K562 (cell line): ENCODE results near the gene FUT4. TPM values are rescaled to one million over a fixed set of nuclear protein-coding genes. Genes with fewer than 3 reads are reported as not detected.

Experiments
- ATAC-seq: fragments of 200-7000 bp; cut with Tn5 transposase; 3 replicates; pipeline ENCODE4 v1.9.1; 2020; ENCODE audit warnings: moderate library complexity
- BruUV-seq: library from RNA; stranded (reverse); fragments of 400-500 nt; replicated peaks from 2 replicates; lab custom pipeline; 2021; lab: Mats Ljungman, UMichigan
- CTCF ChIA-PET: fragments of 300-600 bp; formaldehyde crosslinking; extraction: SDS; loops from one replicate; lab custom pipeline; 2021; ENCODE audit warnings: low intra/inter-chr PET ratio; lab: Yijun Ruan, JAX
- POLR2A ChIA-PET: fragments of 300-600, 350-650 bp; sonication (Branson Sonifier 250); formaldehyde crosslinking; extraction: SDS; loops from one replicate; lab custom pipeline; 2021; ENCODE audit warnings: antibody characterized with exemption, inconsistent platforms; lab: Yijun Ruan, JAX
- DNase-seq, 4 experiments: peaks; one replicate each; pipeline versions ENCODE4 v3.0.0 to v3.0.0-alpha.2; 2011 to 2018; ENCODE audit warnings: low spot score in 3 of 4, mixed read lengths in 3 of 4; ENCODE audit errors: extremely low read depth in 1 of 4
- FAIRE-seq: peaks from 2 replicates; lab custom pipeline; 2011; peaks lifted over from hg19 to GRCh38; lab: Jason Lieb, UNC
- H2AFZ ChIP-seq: 2 replicates; pipeline ENCODE4 v1.6.0; 2011; ENCODE audit warnings: low read depth, low read length, control low read depth, inconsistent platforms
- H3K27ac ChIP-seq: fragments of 200-600 bp; 3 replicates; pipeline ENCODE4 v1.8.0; 2011; ENCODE audit warnings: low read depth, mild to moderate bottlenecking, control low read depth, inconsistent platforms, low read length, moderate library complexity, mixed read lengths; ENCODE audit errors: extremely low read depth
- H3K27me3 ChIP-seq, 2 experiments: fragments of 300-600 bp in 1 of 2; 2 replicates in 1 of 2; 3 replicates in 1 of 2; pipeline versions ENCODE4 v1.6.0 to v1.8.0; 2011; ENCODE audit warnings: inconsistent platforms in 2 of 2, low read length in 2 of 2, mild to moderate bottlenecking in 1 of 2, mixed read lengths in 1 of 2, moderate library complexity in 1 of 2; ENCODE audit not compliant: control insufficient read depth in 2 of 2, insufficient read depth in 2 of 2
- H3K36me3 ChIP-seq: fragments of 300-600 bp; 3 replicates; pipeline ENCODE4 v1.8.0; 2011; ENCODE audit warnings: mild to moderate bottlenecking, low read length, inconsistent platforms; ENCODE audit not compliant: control insufficient read depth, insufficient read depth
- H3K4me1 ChIP-seq, 2 experiments: fragments of 200-600 bp in 1 of 2; replicated peaks in 1 of 2; 2 replicates in 1 of 2; 3 replicates in 1 of 2; pipeline versions ENCODE4 v1.5.1 to v1.8.0; 2011; ENCODE audit warnings: inconsistent platforms in 2 of 2, low read length in 2 of 2, mild to moderate bottlenecking in 1 of 2, mixed read lengths in 1 of 2, moderate library complexity in 1 of 2; ENCODE audit not compliant: control insufficient read depth in 2 of 2, insufficient read depth in 2 of 2
- H3K4me2 ChIP-seq: 2 replicates; pipeline ENCODE4 v1.6.1; 2011; ENCODE audit warnings: low read length, control low read depth, inconsistent platforms, mixed read lengths; ENCODE audit not compliant: insufficient read depth
- H3K4me3 ChIP-seq: fragments of 200-600 bp; sonication (generic), shearing (Covaris generic); 2 replicates; pipeline ENCODE4 v1.5.1; 2016; ENCODE audit warnings: control low read depth, inconsistent platforms
- H3K79me2 ChIP-seq: fragments of 200-600 bp; 3 replicates; pipeline ENCODE4 v1.8.0; 2011; ENCODE audit warnings: low read length, inconsistent platforms; ENCODE audit not compliant: control insufficient read depth, insufficient read depth
- H3K9ac ChIP-seq, 2 experiments: 2 replicates each; pipeline versions ENCODE4 v1.6.0 to v1.6.1; 2011; ENCODE audit warnings: low read depth in 2 of 2, low read length in 2 of 2, control low read depth in 1 of 2, inconsistent platforms in 1 of 2, mild to moderate bottlenecking in 1 of 2, mixed read lengths in 1 of 2; ENCODE audit not compliant: insufficient read depth in 1 of 2
- H3K9me1 ChIP-seq: one replicate; pipeline ENCODE4 v1.6.0; 2011; ENCODE audit warnings: inconsistent platforms, mild to moderate bottlenecking, low read length, moderate library complexity; ENCODE audit not compliant: control insufficient read depth, insufficient read depth
- H3K9me3 ChIP-seq: replicated peaks from 2 replicates; pipeline ENCODE4 v1.5.1; 2011; ENCODE audit warnings: low read depth, low read length, inconsistent platforms; ENCODE audit not compliant: control insufficient read depth, insufficient read depth
- H4K20me1 ChIP-seq: replicated peaks from 2 replicates; pipeline ENCODE4 v1.6.1; 2011; ENCODE audit warnings: low read length, inconsistent platforms, mixed read lengths; ENCODE audit not compliant: control insufficient read depth, insufficient read depth
- BCL6 ChIP-seq: fragments of 250-450 bp; sonication (Bioruptor Pico); IDR thresholded peaks from 2 replicates; pipeline ENCODE4 v1.4.0; 2020
- CEBPG ChIP-seq, 3 experiments: fragments of 200-800 bp in 1 of 3; sonication (Bioruptor generic) in 1 of 3; sonication (generic) in 1 of 3; formaldehyde crosslinking in 1 of 3; IDR thresholded peaks in 2 of 3; conservative IDR thresholded peaks in 1 of 3; 2 replicates each; pipeline versions ENCODE4 v1.6.1 to v1.8.0; 2016 to 2022; ENCODE audit warnings: missing compliant biosample characterization in 2 of 3, missing genetic modification characterization in 2 of 3, mild to moderate bottlenecking in 1 of 3, missing genetic modification reagents in 1 of 3
- E2F3 ChIP-seq: fragments of 250-450 bp; sonication (Bioruptor Pico); IDR thresholded peaks from 2 replicates; pipeline ENCODE4 v1.4.0; 2020; ENCODE audit warnings: mild to moderate bottlenecking
- FOXJ2 ChIP-seq: fragments of 200-800 bp; sonication (Bioruptor generic); IDR thresholded peaks from 2 replicates; pipeline ENCODE4 v1.6.1; 2016; ENCODE audit warnings: missing genetic modification characterization, missing compliant biosample characterization
- KAT2B ChIP-seq: IDR thresholded peaks from one replicate; pipeline ENCODE4 v1.6.1; 2012; ENCODE audit warnings: low read depth, mild to moderate bottlenecking, control low read depth, inconsistent platforms, low read length, moderate library complexity
- PTTG1 ChIP-seq: fragments of 450-650 bp; IDR thresholded peaks from 2 replicates; pipeline ENCODE4 v1.6.1; 2016; ENCODE audit warnings: low read depth, mild to moderate bottlenecking, missing genetic modification characterization, missing compliant biosample characterization
- ZKSCAN3 ChIP-seq: fragments of 250-450 bp; sonication (Bioruptor Pico); IDR thresholded peaks from 2 replicates; pipeline ENCODE4 v1.4.0; 2020
- ZNF224 ChIP-seq: sonication (generic); formaldehyde crosslinking; IDR thresholded peaks from 2 replicates; pipeline ENCODE4 v1.8.0; 2022; ENCODE audit warnings: mild to moderate bottlenecking, missing genetic modification reagents
- ZNF57 ChIP-seq: fragments of 450-650 bp; formaldehyde crosslinking; IDR thresholded peaks from 2 replicates; pipeline ENCODE4 v1.4.0; 2020; ENCODE audit warnings: mild to moderate bottlenecking, moderate library complexity
- ZNF583 ChIP-seq: fragments of 250-450 bp; sonication (Bioruptor Pico); IDR thresholded peaks from 2 replicates; pipeline ENCODE4 v1.4.0; 2020
- ZNF764 ChIP-seq: fragments of 250-450 bp; sonication (Bioruptor Pico); IDR thresholded peaks from 2 replicates; pipeline ENCODE4 v1.4.0; 2020; ENCODE audit warnings: low read depth, mild to moderate bottlenecking, moderate library complexity
- WGBS: fragments of 100-300 bp; shearing (Covaris generic); methylation state at CpG from one replicate; pipeline ENCODE4 v1.1.6; 2016; ENCODE audit warnings: low coverage, mixed read lengths; ENCODE audit not compliant: insufficient coverage; ENCODE audit errors: missing lambda C conversion rate; 5-methylcytosine and 5-hydroxymethylcytosine counted together
- in situ Hi-C: fragments of 300-500 bp; cut with MboI; formaldehyde crosslinking; loops from 4 replicates; pipeline ENCODE4 v1.15.0; 2018; ENCODE audit warnings: inconsistent platforms, mixed read lengths
- intact Hi-C: fragments of 100-400 bp; cut with micrococcal nuclease; formaldehyde crosslinking; loops from 2 replicates; pipeline ENCODE4 v1.14.2; 2022
- polyA plus RNA-seq, 8 experiments: library from polyadenylated mRNA; depleted of rRNA in 4 of 8; stranded (reverse) in 5 of 8; unstranded in 3 of 8; fragments of >200 nt; fragmentation: Nextera tagmentation in 2 of 8; fragmentation: Illumina TruSeq in 1 of 8; extraction: Ambion mirVana in 2 of 8; extraction: Trizol in 1 of 8; gene quantifications; 2 replicates each; pipeline versions ENCODE4 v1.2.1 to v1.2.3, GENCODE V29; 2011 to 2014; ENCODE audit warnings: inconsistent platforms in 1 of 8, missing spikeins in 1 of 8
- total RNA-seq, 7 experiments: library from RNA; depleted of rRNA in 6 of 7; stranded (reverse); fragments of >200 nt in 6 of 7; fragmentation: Illumina TruSeq in 2 of 7; extraction: Trizol in 2 of 7; gene quantifications; 2 replicates each; pipeline versions ENCODE4 v1.2.1 to v1.2.3, GENCODE V29; 2011 to 2021; ENCODE audit warnings: low replicate concordance in 1 of 7
- TF ChIP-seq, protein P1 (sequence below): sonication (generic); formaldehyde crosslinking; IDR thresholded peaks from 2 replicates; pipeline ENCODE4 v1.9.0; 2022; ENCODE audit warnings: mild to moderate bottlenecking, missing genetic modification reagents
- TF ChIP-seq, protein P2 (sequence below): sonication (generic); formaldehyde crosslinking; IDR thresholded peaks from 2 replicates; pipeline ENCODE4 v1.8.1; 2023; ENCODE audit warnings: mild to moderate bottlenecking, missing genetic modification reagents
- TF ChIP-seq, protein P3 (sequence below): IDR thresholded peaks from 3 replicates; pipeline ENCODE4 v1.6.1; 2011; ENCODE audit warnings: borderline replicate concordance, mild to moderate bottlenecking, moderate library complexity; ENCODE audit not compliant: insufficient read length; ENCODE audit errors: extremely low read depth
- TF ChIP-seq, protein P4 (sequence below), 2 experiments: fragments of 450-650 bp in 1 of 2; sonication (generic) in 1 of 2; formaldehyde crosslinking in 1 of 2; IDR thresholded peaks in 1 of 2; conservative IDR thresholded peaks in 1 of 2; 2 replicates each; pipeline versions ENCODE4 v1.6.1 to v1.8.1; 2016 to 2023; ENCODE audit warnings: mild to moderate bottlenecking in 2 of 2, moderate library complexity in 2 of 2, inconsistent platforms in 1 of 2, missing genetic modification reagents in 1 of 2

The FUT4 gene
- total and polyA plus RNA-seq, 9 of the 15 experiments (the other 6 are each of a cell fraction or from before 2014, with no cell fraction given): 1.1 to 8.9 (median 5.5) TPM

DNA sequence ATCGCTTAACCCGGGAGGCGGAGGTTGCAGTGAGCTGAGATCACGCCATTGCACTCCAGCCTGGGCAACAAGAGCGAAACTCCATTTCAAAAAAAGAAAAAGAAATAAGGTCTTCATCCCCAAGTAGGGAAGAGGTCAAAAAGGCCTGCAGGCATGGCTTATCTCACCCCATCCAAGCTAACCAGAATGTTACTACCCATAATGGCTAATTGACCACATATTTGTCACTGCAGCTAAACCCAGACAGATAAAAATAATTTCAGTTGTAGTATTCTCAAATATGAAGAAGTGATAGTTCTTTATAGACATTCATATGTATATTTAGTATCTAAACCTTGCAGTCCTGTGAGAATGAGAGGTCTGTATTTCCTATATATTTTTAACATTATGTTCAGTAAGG, 41.3 kb downstream of the FUT4 start (continued):
- TF ChIP-seq ZNF764 (CRISPR knock-in tag): peak; percentile 87
- no peak for TF ChIP-seq ZNF57 (CRISPR knock-in tag)
- TF ChIP-seq, protein P1, sequence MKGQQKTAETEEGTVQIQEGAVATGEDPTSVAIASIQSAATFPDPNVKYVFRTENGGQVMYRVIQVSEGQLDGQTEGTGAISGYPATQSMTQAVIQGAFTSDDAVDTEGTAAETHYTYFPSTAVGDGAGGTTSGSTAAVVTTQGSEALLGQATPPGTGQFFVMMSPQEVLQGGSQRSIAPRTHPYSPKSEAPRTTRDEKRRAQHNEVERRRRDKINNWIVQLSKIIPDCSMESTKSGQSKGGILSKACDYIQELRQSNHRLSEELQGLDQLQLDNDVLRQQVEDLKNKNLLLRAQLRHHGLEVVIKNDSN (CRISPR knock-in tag): no peak
- TF ChIP-seq, protein P2, sequence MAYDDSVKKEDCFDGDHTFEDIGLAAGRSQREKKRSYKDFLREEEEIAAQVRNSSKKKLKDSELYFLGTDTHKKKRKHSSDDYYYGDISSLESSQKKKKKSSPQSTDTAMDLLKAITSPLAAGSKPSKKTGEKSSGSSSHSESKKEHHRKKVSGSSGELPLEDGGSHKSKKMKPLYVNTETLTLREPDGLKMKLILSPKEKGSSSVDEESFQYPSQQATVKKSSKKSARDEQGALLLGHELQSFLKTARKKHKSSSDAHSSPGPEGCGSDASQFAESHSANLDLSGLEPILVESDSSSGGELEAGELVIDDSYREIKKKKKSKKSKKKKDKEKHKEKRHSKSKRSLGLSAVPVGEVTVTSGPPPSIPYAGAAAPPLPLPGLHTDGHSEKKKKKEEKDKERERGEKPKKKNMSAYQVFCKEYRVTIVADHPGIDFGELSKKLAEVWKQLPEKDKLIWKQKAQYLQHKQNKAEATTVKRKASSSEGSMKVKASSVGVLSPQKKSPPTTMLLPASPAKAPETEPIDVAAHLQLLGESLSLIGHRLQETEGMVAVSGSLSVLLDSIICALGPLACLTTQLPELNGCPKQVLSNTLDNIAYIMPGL (CRISPR knock-in tag): no peak

DNA sequence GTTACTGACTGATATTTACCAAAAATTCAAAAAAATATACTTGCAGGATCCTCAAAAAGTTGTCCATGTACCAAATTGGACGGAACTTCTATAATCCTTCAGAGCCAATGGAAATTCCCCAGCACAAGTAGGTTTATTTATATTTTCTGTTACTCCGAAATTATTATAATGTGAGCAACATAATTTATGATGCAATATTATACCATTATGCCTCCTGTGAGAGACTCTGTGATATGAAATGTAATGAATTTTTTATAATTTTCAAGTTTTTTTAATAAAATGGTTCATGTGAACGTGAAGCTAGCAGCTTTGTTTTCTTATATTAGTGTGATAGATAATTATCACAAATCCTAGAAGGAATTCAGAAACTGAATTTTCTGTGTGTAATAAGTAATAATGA, 41.7 kb downstream of the FUT4 start:
- Histone ChIP-seq H3K9me3 (no peaks in the 10 kb centered on the region), H2AFZ (no peak overlapping the region), H4K20me1 (no peaks in the 10 kb centered on the region), H3K27ac (no peak overlapping the region), H3K79me2 (no peaks in the 10 kb centered on the region), H3K27me3 (no peaks in the 10 kb centered on the region; a peak in 1 of 5 replicates), H3K4me3 (no peak overlapping the region), H3K36me3 (peaks cover 9% of the 10 kb centered on the region; the same call in 2 of the 3 replicates), H3K4me1 (no peaks in the 10 kb centered on the region), H3K9ac (no peak overlapping the region), H3K9me1 (no peaks in the 10 kb centered on the region), H3K4me2 (no peak overlapping the region)
- intact Hi-C loops: no loop called here
- in situ Hi-C loops: no loop called here
- BruUV-seq: no TSS peak
- ChIA-PET CTCF (no interaction called here), POLR2A (no interaction called here)
- 29% methylated on average over 3 of the region's 3 CpGs for WGBS
- ATAC-seq (no peak), DNase-seq (no peak), FAIRE-seq (no peak)
- TF ChIP-seq ZNF583 (CRISPR knock-in tag): no peak
- no peak for TF ChIP-seq E2F3 (CRISPR knock-in tag)
- TF ChIP-seq KAT2B: no peak
- no peak for TF ChIP-seq BCL6
- TF ChIP-seq, protein P3, sequence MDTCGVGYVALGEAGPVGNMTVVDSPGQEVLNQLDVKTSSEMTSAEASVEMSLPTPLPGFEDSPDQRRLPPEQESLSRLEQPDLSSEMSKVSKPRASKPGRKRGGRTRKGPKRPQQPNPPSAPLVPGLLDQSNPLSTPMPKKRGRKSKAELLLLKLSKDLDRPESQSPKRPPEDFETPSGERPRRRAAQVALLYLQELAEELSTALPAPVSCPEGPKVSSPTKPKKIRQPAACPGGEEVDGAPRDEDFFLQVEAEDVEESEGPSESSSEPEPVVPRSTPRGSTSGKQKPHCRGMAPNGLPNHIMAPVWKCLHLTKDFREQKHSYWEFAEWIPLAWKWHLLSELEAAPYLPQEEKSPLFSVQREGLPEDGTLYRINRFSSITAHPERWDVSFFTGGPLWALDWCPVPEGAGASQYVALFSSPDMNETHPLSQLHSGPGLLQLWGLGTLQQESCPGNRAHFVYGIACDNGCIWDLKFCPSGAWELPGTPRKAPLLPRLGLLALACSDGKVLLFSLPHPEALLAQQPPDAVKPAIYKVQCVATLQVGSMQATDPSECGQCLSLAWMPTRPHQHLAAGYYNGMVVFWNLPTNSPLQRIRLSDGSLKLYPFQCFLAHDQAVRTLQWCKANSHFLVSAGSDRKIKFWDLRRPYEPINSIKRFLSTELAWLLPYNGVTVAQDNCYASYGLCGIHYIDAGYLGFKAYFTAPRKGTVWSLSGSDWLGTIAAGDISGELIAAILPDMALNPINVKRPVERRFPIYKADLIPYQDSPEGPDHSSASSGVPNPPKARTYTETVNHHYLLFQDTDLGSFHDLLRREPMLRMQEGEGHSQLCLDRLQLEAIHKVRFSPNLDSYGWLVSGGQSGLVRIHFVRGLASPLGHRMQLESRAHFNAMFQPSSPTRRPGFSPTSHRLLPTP: no peak
- TF ChIP-seq ZKSCAN3: no peak
- no peak for TF ChIP-seq CEBPG (CRISPR knock-in tag; IDR thresholded peaks at IDR 0.05)
- TF ChIP-seq CEBPG (tag; conservative IDR thresholded peaks at IDR 0.05 in 1 of 2, IDR thresholded peaks at IDR 0.05 in 1 of 2): peak; percentile 52 to 69
- TF ChIP-seq, protein P4, sequence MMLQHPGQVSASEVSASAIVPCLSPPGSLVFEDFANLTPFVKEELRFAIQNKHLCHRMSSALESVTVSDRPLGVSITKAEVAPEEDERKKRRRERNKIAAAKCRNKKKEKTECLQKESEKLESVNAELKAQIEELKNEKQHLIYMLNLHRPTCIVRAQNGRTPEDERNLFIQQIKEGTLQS (IDR thresholded peaks at IDR 0.05): peak; percentile 27; the same call in 1 of the 2 replicates
- TF ChIP-seq, protein P4 (CRISPR knock-in tag; conservative IDR thresholded peaks at IDR 0.05): no peak
- no peak for TF ChIP-seq FOXJ2 (tag)
- no peak for TF ChIP-seq PTTG1 (tag)
- no peak for TF ChIP-seq ZNF224 (CRISPR knock-in tag)
